ENCODE results near the gene STMN1.

Gene STMN1

DNA sequence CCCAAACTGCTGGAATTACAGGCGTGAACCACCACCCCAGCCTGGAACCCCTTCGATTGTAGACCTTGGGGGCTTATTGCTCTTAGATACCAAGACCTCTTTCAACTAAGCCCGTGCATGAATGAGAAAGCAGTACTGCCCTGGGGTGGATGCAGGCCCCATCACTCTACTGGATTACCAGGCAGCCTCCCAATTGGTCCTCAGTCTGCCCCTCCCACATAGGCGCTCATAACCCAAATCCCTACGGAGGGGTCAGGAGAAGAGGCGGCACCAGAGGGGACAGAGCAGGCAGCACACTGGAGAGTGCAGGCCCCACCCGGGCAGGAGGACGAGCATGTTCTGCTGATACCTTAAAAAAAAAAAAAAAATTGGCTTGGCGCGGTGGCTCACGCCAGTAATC is 12.4 kb upstream of the STMN1 start:
- Histone ChIP-seq H3K27me3 (ENCODE audit: insufficient read depth, insufficient read length) (peaks cover 7% of the 10 kb centered on the region), H3K4me3 (ENCODE audit: insufficient read length, low read depth) (no peak overlapping the region), H3K9ac (ENCODE audit: insufficient read length, low read depth) (no peak overlapping the region), H3K4me1 (ENCODE audit: insufficient read depth, insufficient read length) (peaks cover 6% of the 10 kb centered on the region), H3K9me3 (ENCODE audit: insufficient read depth, low read length) (no peaks in the 10 kb centered on the region), H3K36me3 (ENCODE audit: insufficient read depth, insufficient read length, low read length) (no peaks in the 10 kb centered on the region)
- TF ChIP-seq YY1 (IDR thresholded peaks at IDR 0.05; ENCODE audit: insufficient read depth, insufficient read length) (no peak), SUZ12 (IDR thresholded peaks at IDR 0.05; ENCODE audit: extremely low read depth, insufficient read depth, insufficient read length) (no peak), ZNF274 (IDR thresholded peaks at IDR 0.05; ENCODE audit: low read depth, low read length) (no peak)
- DNase-seq (ENCODE audit: low read depth, low spot score) = no peak

DNA sequence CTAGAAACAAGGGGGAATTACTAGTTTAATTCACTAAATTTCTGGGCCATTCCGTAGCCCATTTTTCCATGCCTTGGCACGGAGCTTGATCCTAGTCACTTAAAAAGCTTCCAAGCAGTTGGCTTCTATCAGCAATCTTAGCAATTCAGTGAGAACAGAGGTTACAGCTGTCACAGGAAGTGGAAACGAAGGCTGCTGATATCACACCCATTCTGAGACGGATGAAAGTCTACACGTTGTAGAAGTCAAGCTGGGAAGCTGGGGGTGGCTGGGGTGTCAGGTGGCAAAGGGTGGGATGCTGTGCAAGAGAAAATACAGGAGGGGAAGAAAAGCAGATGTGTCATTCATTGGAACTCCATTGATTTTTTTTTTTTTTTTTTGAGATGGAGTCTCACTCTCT is 11.8 kb upstream of the STMN1 start:
- H3K4me1 ChIP-seq (ENCODE audit: insufficient read depth, insufficient read length) = peaks cover 6% of the 10 kb centered on the region
- H3K9me3 ChIP-seq (ENCODE audit: insufficient read depth, low read length) = no peaks in the 10 kb centered on the region
- H3K27me3 ChIP-seq (ENCODE audit: insufficient read depth, insufficient read length) = peaks cover 5% of the 10 kb centered on the region
- no peak overlapping the region for H3K4me3 ChIP-seq (ENCODE audit: insufficient read length, low read depth)
- no peak for DNase-seq (ENCODE audit: low read depth, low spot score)
- TF ChIP-seq ZNF274 (IDR thresholded peaks at IDR 0.05; ENCODE audit: low read depth, low read length) (no peak), SUZ12 (IDR thresholded peaks at IDR 0.05; ENCODE audit: extremely low read depth, insufficient read depth, insufficient read length) (no peak), YY1 (IDR thresholded peaks at IDR 0.05; ENCODE audit: insufficient read depth, insufficient read length) (no peak)
- no peak overlapping the region for H3K9ac ChIP-seq (ENCODE audit: insufficient read length, low read depth)
- no peaks in the 10 kb centered on the region for H3K36me3 ChIP-seq (ENCODE audit: insufficient read depth, insufficient read length, low read length)

DNA sequence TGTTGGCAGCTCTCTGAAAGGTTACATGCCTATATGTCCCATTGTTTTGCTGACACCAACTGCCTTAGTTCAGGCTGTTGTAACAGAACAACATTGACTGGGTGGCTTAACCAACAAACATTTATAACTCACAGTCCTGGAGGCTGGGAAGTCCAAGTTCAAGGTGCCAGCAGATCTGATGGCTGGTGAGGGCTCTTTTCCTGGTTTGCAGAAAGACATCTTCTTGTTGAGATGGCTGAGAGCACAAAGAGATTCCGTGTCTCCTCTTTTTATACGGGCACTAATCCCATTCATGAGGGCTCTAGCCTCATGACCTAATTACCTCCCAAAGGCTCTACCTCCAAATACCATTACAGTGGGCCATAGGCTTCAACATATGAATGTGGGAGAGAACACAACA is 10.2 kb upstream of the STMN1 start:
- DNase-seq (ENCODE audit: low read depth, low spot score) = no peak
- TF ChIP-seq ZNF274 (IDR thresholded peaks at IDR 0.05; ENCODE audit: low read depth, low read length) = no peak
- TF ChIP-seq SUZ12 (IDR thresholded peaks at IDR 0.05; ENCODE audit: extremely low read depth, insufficient read depth, insufficient read length) = no peak
- no peak for TF ChIP-seq YY1 (IDR thresholded peaks at IDR 0.05; ENCODE audit: insufficient read depth, insufficient read length)
- no peak overlapping the region for H3K4me3 ChIP-seq (ENCODE audit: insufficient read length, low read depth)
- 0 out of 2 replicates have a peak, but pooled peaks cover 4% of the 10 kb centered on the region for H3K9me3 ChIP-seq (ENCODE audit: insufficient read depth, low read length)
- H3K4me1 ChIP-seq (ENCODE audit: insufficient read depth, insufficient read length) = peaks cover 3% of the 10 kb centered on the region
- H3K9ac ChIP-seq (ENCODE audit: insufficient read length, low read depth) = no peak overlapping the region
- H3K36me3 ChIP-seq (ENCODE audit: insufficient read depth, insufficient read length, low read length) = no peaks in the 10 kb centered on the region
- H3K27me3 ChIP-seq (ENCODE audit: insufficient read depth, insufficient read length) = peaks cover 5% of the 10 kb centered on the region

GRCh38 chr1:25914074-25914995 is 8.1 kb upstream of the STMN1 start:
- TF ChIP-seq YY1 (IDR thresholded peaks at IDR 0.05; ENCODE audit: insufficient read depth, insufficient read length) (no peak), SUZ12 (IDR thresholded peaks at IDR 0.05; ENCODE audit: extremely low read depth, insufficient read depth, insufficient read length) (no peak), ZNF274 (IDR thresholded peaks at IDR 0.05; ENCODE audit: low read depth, low read length) (no peak)
- Histone ChIP-seq H3K4me3 (ENCODE audit: insufficient read length, low read depth) (no peak overlapping the region), H3K9me3 (ENCODE audit: insufficient read depth, low read length) (0 out of 2 replicates have a peak, but pooled peaks cover 4% of the 10 kb centered on the region), H3K27me3 (ENCODE audit: insufficient read depth, insufficient read length) (no peaks in the 10 kb centered on the region), H3K4me1 (ENCODE audit: insufficient read depth, insufficient read length) (peaks cover 4% of the 10 kb centered on the region), H3K9ac (ENCODE audit: insufficient read length, low read depth) (no peak overlapping the region), H3K36me3 (ENCODE audit: insufficient read depth, insufficient read length, low read length) (no peaks in the 10 kb centered on the region)
- DNase-seq (ENCODE audit: low read depth, low spot score) = no peak

DNA sequence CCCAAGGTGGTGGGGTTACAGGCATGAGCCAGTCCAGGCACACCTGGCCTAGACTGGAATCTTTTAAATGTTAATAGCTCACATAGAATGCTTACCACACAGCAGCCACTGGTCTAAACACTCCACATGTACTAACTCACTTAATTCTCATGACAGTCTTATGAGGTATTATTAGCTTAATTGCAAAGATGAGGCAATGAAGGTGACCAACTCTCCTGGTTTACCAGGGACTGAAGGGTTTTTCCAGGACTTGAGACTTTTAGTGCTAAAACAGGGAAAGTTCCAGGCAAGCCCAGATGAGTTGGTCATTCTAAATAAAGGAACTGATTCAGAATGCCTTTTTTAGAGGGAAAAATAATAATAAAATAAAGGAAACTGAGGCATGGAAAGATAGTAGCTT is 7.0 kb upstream of the STMN1 start:
- no peak for DNase-seq (ENCODE audit: low read depth, low spot score)
- no peak for TF ChIP-seq ZNF274 (IDR thresholded peaks at IDR 0.05; ENCODE audit: low read depth, low read length)
- TF ChIP-seq YY1 (IDR thresholded peaks at IDR 0.05; ENCODE audit: insufficient read depth, insufficient read length) = no peak
- no peak for TF ChIP-seq SUZ12 (IDR thresholded peaks at IDR 0.05; ENCODE audit: extremely low read depth, insufficient read depth, insufficient read length)
- Histone ChIP-seq H3K4me3 (ENCODE audit: insufficient read length, low read depth) (no peak overlapping the region), H3K36me3 (ENCODE audit: insufficient read depth, insufficient read length, low read length) (no peaks in the 10 kb centered on the region), H3K9me3 (ENCODE audit: insufficient read depth, low read length) (0 out of 2 replicates have a peak, but pooled peaks cover 4% of the 10 kb centered on the region), H3K4me1 (ENCODE audit: insufficient read depth, insufficient read length) (peaks cover 6% of the 10 kb centered on the region), H3K9ac (ENCODE audit: insufficient read length, low read depth) (no peak overlapping the region), H3K27me3 (ENCODE audit: insufficient read depth, insufficient read length) (peaks cover 1% of the 10 kb centered on the region)

DNA sequence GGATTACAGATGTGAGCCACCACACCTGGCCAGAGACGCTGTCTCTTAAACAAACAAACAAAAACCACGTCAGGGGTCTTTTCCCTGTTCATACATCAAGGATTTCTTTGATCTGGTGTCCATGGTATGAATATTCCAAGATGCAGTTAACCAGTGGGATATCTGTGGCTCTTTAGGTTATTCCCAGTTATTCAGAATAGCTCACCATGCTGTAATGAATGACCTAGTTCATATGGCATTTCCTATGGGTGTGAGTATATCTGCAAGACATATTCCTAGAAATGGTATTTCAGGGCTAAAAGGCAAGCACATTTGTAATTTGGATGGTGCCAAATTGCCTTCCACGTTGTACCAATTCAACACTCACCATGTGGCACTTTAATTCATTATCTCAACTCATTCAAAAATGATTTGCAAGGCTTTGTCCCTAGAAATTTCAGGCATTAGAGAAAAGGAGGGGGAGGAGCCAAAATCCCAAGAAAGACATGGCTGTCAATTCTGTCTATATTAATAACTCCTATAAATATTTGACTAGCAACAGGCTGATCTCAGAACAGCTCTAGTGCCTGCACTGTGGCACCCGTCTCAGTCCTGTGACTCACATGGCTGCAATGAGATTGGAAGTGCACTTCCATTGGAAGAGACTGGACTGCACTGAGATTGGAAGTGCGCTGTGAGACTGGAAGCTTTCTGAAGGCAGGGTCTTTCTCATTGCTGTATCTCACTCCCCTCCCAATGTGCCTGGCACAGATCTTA is 6.0 kb upstream of the STMN1 start:
- Histone ChIP-seq H3K4me1 (ENCODE audit: insufficient read depth, insufficient read length) (peaks cover 4% of the 10 kb centered on the region), H3K27me3 (ENCODE audit: insufficient read depth, insufficient read length) (peaks cover 9% of the 10 kb centered on the region), H3K36me3 (ENCODE audit: insufficient read depth, insufficient read length, low read length) (no peaks in the 10 kb centered on the region), H3K9ac (ENCODE audit: insufficient read length, low read depth) (no peak overlapping the region), H3K4me3 (ENCODE audit: insufficient read length, low read depth) (no peak overlapping the region), H3K9me3 (ENCODE audit: insufficient read depth, low read length) (0 out of 2 replicates have a peak, but pooled peaks cover 4% of the 10 kb centered on the region)
- TF ChIP-seq SUZ12 (IDR thresholded peaks at IDR 0.05; ENCODE audit: extremely low read depth, insufficient read depth, insufficient read length) = no peak
- no peak for TF ChIP-seq YY1 (IDR thresholded peaks at IDR 0.05; ENCODE audit: insufficient read depth, insufficient read length)
- no peak for TF ChIP-seq ZNF274 (IDR thresholded peaks at IDR 0.05; ENCODE audit: low read depth, low read length)
- DNase-seq (ENCODE audit: low read depth, low spot score) = no peak

DNA sequence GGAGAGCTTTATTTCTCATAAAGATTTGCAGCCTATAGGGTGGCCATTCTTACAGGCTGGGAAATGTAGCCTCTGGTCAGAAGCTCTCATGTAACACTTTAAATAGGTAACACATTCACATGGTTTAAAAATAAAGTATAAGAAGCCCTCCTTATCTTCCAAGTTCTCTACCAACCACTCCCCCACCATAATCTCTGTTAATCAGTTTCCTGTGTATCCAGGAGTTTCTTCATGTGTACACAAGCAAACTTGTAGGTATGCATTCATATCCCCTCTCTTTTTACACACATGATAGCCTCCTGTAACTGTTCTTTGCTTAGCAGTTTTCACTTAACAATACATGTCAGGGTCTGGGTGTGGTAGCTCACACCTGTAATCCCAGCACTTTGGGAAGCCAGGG is 4.9 kb upstream of the STMN1 start:
- Histone ChIP-seq H3K4me1 (ENCODE audit: insufficient read depth, insufficient read length) (peaks cover 4% of the 10 kb centered on the region), H3K9ac (ENCODE audit: insufficient read length, low read depth) (no peak overlapping the region), H3K36me3 (ENCODE audit: insufficient read depth, insufficient read length, low read length) (no peaks in the 10 kb centered on the region), H3K27me3 (ENCODE audit: insufficient read depth, insufficient read length) (peaks cover 12% of the 10 kb centered on the region), H3K4me3 (ENCODE audit: insufficient read length, low read depth) (no peak overlapping the region), H3K9me3 (ENCODE audit: insufficient read depth, low read length) (0 out of 2 replicates have a peak, but pooled peaks cover 4% of the 10 kb centered on the region)
- DNase-seq (ENCODE audit: low read depth, low spot score) = no peak
- no peak for TF ChIP-seq YY1 (IDR thresholded peaks at IDR 0.05; ENCODE audit: insufficient read depth, insufficient read length)
- no peak for TF ChIP-seq ZNF274 (IDR thresholded peaks at IDR 0.05; ENCODE audit: low read depth, low read length)
- TF ChIP-seq SUZ12 (IDR thresholded peaks at IDR 0.05; ENCODE audit: extremely low read depth, insufficient read depth, insufficient read length) = no peak

All from NT2/D1 (cell line).